Peyer's patch (tissue), 4 donors: ENCODE measurements around the gene RGL2. TPM values are rescaled to one million over a fixed set of nuclear protein-coding genes. Genes with fewer than 3 reads are reported as not detected.
"Not testable (repeated sequence)": the region's sequence is repeated elsewhere in the genome, so short reads cannot be mapped to it uniquely, and the experiment has no call there.

Experiments
- DNase-seq, 3 donors: peaks; one replicate each; pipeline ENCODE4 v3.0.0-alpha.2; 2017 to 2019
- H3K27ac ChIP-seq, 4 donors: fragments of 200-600 bp; sonication (generic); one replicate each; pipeline ENCODE4 v1.5.1; 2016 to 2019
- H3K27me3 ChIP-seq, 2 donors: fragments of 200-600 bp; sonication (generic); one replicate each; pipeline ENCODE4 v1.5.1; 2019
- H3K36me3 ChIP-seq, 3 donors: fragments of 200-600 bp; sonication (generic); one replicate each; pipeline ENCODE4 v1.5.1; 2016 to 2019
- H3K4me1 ChIP-seq, 4 donors: fragments of 200-600 bp; sonication (generic); one replicate each; pipeline ENCODE4 v1.5.1; 2016 to 2019
- H3K4me3 ChIP-seq, 4 donors: fragments of 200-600 bp; sonication (generic); 1 replicate in 3 of 4; 2 replicates in 1 of 4; pipeline ENCODE4 v1.5.1; 2016 to 2019; ENCODE audit warnings: mild to moderate bottlenecking in 1 of 4
- H3K9me3 ChIP-seq, 4 donors: fragments of 200-600 bp; sonication (generic); one replicate each; pipeline ENCODE4 v1.5.1; 2016 to 2019; ENCODE audit warnings: mild to moderate bottlenecking in 1 of 4
- POLR2A ChIP-seq, 2 donors: fragments of 450-650 bp; IDR thresholded peaks; one replicate each; pipeline ENCODE4 v1.5.1; 2017; ENCODE audit warnings: antibody characterized with exemption in 2 of 2, mild to moderate bottlenecking in 2 of 2, moderate library complexity in 2 of 2
- total RNA-seq, 4 donors: library from RNA; depleted of rRNA; stranded (reverse); fragments of >200 nt; gene quantifications; one replicate each; pipeline ENCODE4 v1.1.0, GENCODE V29; 2016
- TF ChIP-seq, protein P1 (sequence below), 6 experiments: fragments of 450-650 bp in 4 of 6; fragments of 200-600 bp in 2 of 6; sonication (generic) in 1 of 6; IDR thresholded peaks; one replicate each; pipeline ENCODE4 v1.5.1; 2017 to 2019; ENCODE audit warnings: antibody characterized with exemption in 6 of 6, mild to moderate bottlenecking in 3 of 6, moderate library complexity in 1 of 6

RGL2 gene
- total RNA-seq, 4 donors from 2014 or later: 15.4 to 89.1 (median 39.4) TPM

DNA sequence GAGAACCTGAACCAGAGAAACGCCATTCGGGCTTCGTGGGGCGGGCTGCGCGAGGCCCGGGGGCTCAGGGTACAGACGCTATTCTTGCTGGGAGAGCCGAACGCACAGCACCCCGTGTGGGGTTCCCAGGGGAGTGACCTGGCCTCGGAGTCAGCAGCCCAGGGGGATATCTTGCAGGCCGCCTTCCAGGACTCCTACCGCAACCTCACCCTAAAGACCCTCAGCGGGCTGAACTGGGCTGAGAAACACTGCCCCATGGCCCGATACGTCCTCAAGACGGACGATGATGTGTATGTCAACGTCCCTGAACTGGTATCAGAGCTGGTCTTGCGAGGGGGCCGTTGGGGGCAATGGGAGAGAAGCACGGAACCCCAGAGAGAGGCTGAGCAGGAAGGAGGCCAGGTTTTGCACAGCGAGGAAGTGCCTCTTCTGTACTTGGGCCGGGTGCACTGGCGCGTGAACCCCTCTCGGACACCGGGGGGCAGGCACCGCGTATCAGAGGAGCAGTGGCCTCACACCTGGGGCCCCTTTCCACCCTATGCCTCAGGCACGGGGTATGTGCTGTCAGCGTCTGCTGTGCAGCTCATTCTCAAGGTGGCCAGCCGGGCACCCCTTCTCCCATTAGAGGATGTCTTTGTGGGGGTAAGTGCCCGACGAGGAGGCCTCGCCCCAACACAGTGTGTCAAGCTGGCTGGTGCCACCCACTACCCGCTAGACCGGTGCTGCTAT lies 20.9 kb downstream of the RGL2 start:
- Histone ChIP-seq H3K27me3 (no peaks in the 10 kb centered on the region), H3K4me1 (peaks cover 0 to 52% (median 19%) of the 10 kb centered on the region in 4 donors), H3K4me3 (peak overlapping the region; percentile 66 to 84 (median 71)), H3K36me3 (peaks cover 0 to 40% (median 0%) of the 10 kb centered on the region in 3 donors), H3K9me3 (no peaks in the 10 kb centered on the region), H3K27ac (peak overlapping the region; percentile 88 to 97 (median 90))
- TF ChIP-seq, protein P1, sequence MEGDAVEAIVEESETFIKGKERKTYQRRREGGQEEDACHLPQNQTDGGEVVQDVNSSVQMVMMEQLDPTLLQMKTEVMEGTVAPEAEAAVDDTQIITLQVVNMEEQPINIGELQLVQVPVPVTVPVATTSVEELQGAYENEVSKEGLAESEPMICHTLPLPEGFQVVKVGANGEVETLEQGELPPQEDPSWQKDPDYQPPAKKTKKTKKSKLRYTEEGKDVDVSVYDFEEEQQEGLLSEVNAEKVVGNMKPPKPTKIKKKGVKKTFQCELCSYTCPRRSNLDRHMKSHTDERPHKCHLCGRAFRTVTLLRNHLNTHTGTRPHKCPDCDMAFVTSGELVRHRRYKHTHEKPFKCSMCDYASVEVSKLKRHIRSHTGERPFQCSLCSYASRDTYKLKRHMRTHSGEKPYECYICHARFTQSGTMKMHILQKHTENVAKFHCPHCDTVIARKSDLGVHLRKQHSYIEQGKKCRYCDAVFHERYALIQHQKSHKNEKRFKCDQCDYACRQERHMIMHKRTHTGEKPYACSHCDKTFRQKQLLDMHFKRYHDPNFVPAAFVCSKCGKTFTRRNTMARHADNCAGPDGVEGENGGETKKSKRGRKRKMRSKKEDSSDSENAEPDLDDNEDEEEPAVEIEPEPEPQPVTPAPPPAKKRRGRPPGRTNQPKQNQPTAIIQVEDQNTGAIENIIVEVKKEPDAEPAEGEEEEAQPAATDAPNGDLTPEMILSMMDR (IDR thresholded peaks at IDR 0.05): peak in 1 of 6 experiments; percentile 19
- TF ChIP-seq POLR2A (IDR thresholded peaks at IDR 0.05): no peak
- DNase-seq: peak in 2 of 3 donors; percentile 79

- Histone ChIP-seq H3K27ac (peak within 1 kb of the TSS; percentile 88 to 97 (median 90)), H3K36me3 (peaks cover 0 to 40% (median 0%) of the 10 kb centered on the region in 3 donors), H3K4me1 (peaks cover 0 to 56% (median 21%) of the 10 kb centered on the region in 4 donors), H3K9me3 (no peaks in the 10 kb centered on the region), H3K27me3 (no peaks in the 10 kb centered on the region), H3K4me3 (peak within 1 kb of the TSS; percentile 66 to 84 (median 71))
- TF ChIP-seq POLR2A (IDR thresholded peaks at IDR 0.05): peak; percentile 70 to 88
- TF ChIP-seq, protein P1 (IDR thresholded peaks at IDR 0.05): peak in 5 of 6 experiments; percentile 46 to 65 (median 52)
- DNase-seq: peak; percentile 87 to 91 (median 90)
These were observed 21.7 kb downstream of the RGL2 start, which contains the start of gene B3GALT4 for GRCh38 chr6:33276864-33277662. Gene B3GALT4, plus strand, starts transcription at chr6:33277123. Its CDS starts 297 bp downstream, at chr6:33277420.

- DNase-seq: no peak
- Histone ChIP-seq H3K4me1 (peaks cover 0 to 56% (median 21%) of the 10 kb centered on the region in 4 donors), H3K36me3 (peaks cover 0 to 40% (median 0%) of the 10 kb centered on the region in 3 donors), H3K27me3 (no peaks in the 10 kb centered on the region), H3K4me3 (peak overlapping the region; percentile 66 to 84 (median 71)), H3K27ac (peak overlapping the region; percentile 88 to 97 (median 90)), H3K9me3 (no peaks in the 10 kb centered on the region)
- TF ChIP-seq, protein P1 (IDR thresholded peaks at IDR 0.05): no peak
- TF ChIP-seq POLR2A (IDR thresholded peaks at IDR 0.05): no peak
These were observed 22.2 kb downstream of the RGL2 start for GRCh38 chr6:33276581-33276863.

DNA sequence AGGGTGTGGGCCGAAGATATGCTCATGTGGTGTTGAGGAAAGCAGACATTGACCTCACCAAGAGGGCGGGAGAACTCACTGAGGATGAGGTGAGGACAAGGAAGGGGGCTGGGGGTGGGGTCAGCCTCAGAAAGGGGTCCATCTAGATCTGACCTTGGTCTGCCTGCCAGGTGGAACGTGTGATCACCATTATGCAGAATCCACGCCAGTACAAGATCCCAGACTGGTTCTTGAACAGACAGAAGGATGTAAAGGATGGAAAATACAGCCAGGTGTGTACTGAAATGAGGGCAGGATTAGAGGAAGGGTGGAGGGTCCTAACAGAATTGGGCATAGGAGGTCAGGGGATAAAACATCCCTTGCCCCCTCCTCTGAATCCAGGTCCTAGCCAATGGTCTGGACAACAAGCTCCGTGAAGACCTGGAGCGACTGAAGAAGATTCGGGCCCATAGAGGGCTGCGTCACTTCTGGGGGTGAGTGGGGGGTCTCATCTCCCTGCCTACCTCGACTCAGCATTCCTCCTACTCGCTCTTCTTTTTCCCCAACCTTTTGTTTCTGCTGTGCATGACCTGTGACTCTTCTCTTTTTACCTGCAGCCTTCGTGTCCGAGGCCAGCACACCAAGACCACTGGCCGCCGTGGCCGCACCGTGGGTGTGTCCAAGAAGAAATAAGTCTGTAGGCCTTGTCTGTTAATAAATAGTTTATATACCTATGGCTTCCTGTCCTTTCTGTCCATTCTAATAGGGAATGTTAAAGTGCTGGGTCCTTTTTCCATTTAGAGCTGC lies 22.8 kb downstream of the RGL2 start:
- not testable (repeated sequence) for DNase-seq, H3K27me3 ChIP-seq, H3K9me3 ChIP-seq
- Histone ChIP-seq H3K4me3 (peak overlapping the region in 2 of 4 donors; percentile 66 to 84), H3K4me1 (peaks cover 0 to 57% (median 21%) of the 10 kb centered on the region in 4 donors), H3K36me3 (peaks cover 0 to 40% (median 0%) of the 10 kb centered on the region in 3 donors), H3K27ac (peak overlapping the region; percentile 88 to 97 (median 90))

- peaks cover 0 to 71% (median 21%) of the 10 kb centered on the region in 4 donors for H3K4me1 ChIP-seq
- TF ChIP-seq, protein P1 (IDR thresholded peaks at IDR 0.05): no peak
- peaks cover 0 to 32% (median 0%) of the 10 kb centered on the region in 3 donors for H3K36me3 ChIP-seq
- peak overlapping the region in 1 of 4 donors; percentile 2 for H3K4me3 ChIP-seq
- H3K27me3 ChIP-seq: no peaks in the 10 kb centered on the region
- H3K9me3 ChIP-seq: no peaks in the 10 kb centered on the region
- peak overlapping the region in 1 of 4 donors; percentile 38 for H3K27ac ChIP-seq
- no peak for DNase-seq
These were observed 24.5 kb downstream of the RGL2 start for GRCh38 chr6:33273924-33274902.
